NCI-H146 (cell line): ENCODE results near the gene ESD.
A peak's percentile ranks its signal among the peaks of the same experiment; 100 is the strongest.

Source experiments
- DNase-seq: peaks from one replicate; lab custom pipeline; 2025; lab: John Stamatoyannopoulos, UW

The ESD gene

GRCh38 chr13:46745062-46745461 is 51.9 kb downstream of the ESD start:
- DNase-seq, result no peak

GRCh38 chr13:46743191-46743590 is 53.8 kb downstream of the ESD start:
- DNase-seq, result no peak

GRCh38 chr13:46739447-46740098 is 57.4 kb downstream of the ESD start:
- no peak for DNase-seq

GRCh38 chr13:46738766-46739165 is 58.2 kb downstream of the ESD start:
- DNase-seq, result no peak

- DNase-seq, result no peak
These were observed 58.9 kb downstream of the ESD start for GRCh38 chr13:46738055-46738454.

GRCh38 chr13:46736541-46737310 is 60.2 kb downstream of the ESD start:
- no peak for DNase-seq

GRCh38 chr13:46735425-46735824 is 61.5 kb downstream of the ESD start:
- DNase-seq, result no peak

- no peak for DNase-seq
These were observed 65.4 kb downstream of the ESD start for GRCh38 chr13:46731535-46731934.

GRCh38 chr13:46728777-46729176 is 68.2 kb downstream of the ESD start:
- DNase-seq, result peak; percentile 3

- DNase-seq, result no peak
These were observed 70.6 kb downstream of the ESD start for GRCh38 chr13:46726347-46726746.
